HCT116 (cell line): ENCODE measurements around the gene HELZ2. TPM values are rescaled to one million over a fixed set of nuclear protein-coding genes. Genes with fewer than 3 reads are reported as not detected.

ENCODE experiments used
- ATAC-seq: fragments of 200-7000 bp; cut with Tn5 transposase; 2 replicates; pipeline ENCODE4 v1.9.1; 2020; ENCODE audit warnings: mild to moderate bottlenecking, moderate library complexity
- BruUV-seq: library from RNA; stranded (reverse); fragments of 400-500 nt; replicated peaks from 2 replicates; lab custom pipeline; 2021; lab: Mats Ljungman, UMichigan
- CTCF ChIA-PET: fragments of 300-600 bp; sonication (Branson Sonifier 250); formaldehyde crosslinking; loops from one replicate; lab custom pipeline; 2021; ENCODE audit warnings: antibody characterized with exemption; lab: Charles Lee
- POLR2A ChIA-PET: fragments of 300-600, 350-600 bp; sonication (Branson Sonifier 250); formaldehyde crosslinking; loops from one replicate; lab custom pipeline; 2021; ENCODE audit warnings: antibody characterized with exemption; lab: Charles Lee
- RAD21 ChIA-PET, 2 experiments: fragments of 300-600 bp; sonication (Branson Sonifier 250); formaldehyde crosslinking; loops; one replicate each; lab custom pipeline; 2023; ENCODE audit warnings: low total read pairs in 2 of 2; ENCODE audit not compliant: uncharacterized antibody in 2 of 2, unreplicated experiment in 2 of 2, low non-redundant PET in 1 of 2; lab: Charles Lee
- DNase-seq: peaks from one replicate; pipeline ENCODE4 v3.0.0-alpha.2; 2010; ENCODE audit warnings: low read depth, low spot score
- H2AFZ ChIP-seq: fragments of 200-600 bp; shearing (Covaris generic), sonication (generic); 2 replicates; pipeline ENCODE4 v1.6.1; 2017; ENCODE audit warnings: low read depth, mixed run types, mixed read lengths, antibody characterized with exemption, low read length; ENCODE audit not compliant: poor library complexity, severe bottlenecking
- H3K27ac ChIP-seq: 2 replicates; pipeline ENCODE4 v1.5.1; 2012; ENCODE audit warnings: low read depth, low read length
- H3K27me3 ChIP-seq: fragments of 200-600 bp; sonication (generic); 2 replicates; pipeline ENCODE4 v1.6.1; 2016; ENCODE audit warnings: mixed run types, low read length, mixed read lengths; ENCODE audit not compliant: insufficient read depth
- H3K36me3 ChIP-seq, 2 experiments: fragments of 200-500 bp in 1 of 2; fragments of 200-600 bp in 1 of 2; sonication (Bioruptor generic) in 1 of 2; sonication (generic) in 1 of 2; 2 replicates each; pipeline versions ENCODE4 v1.5.1 to v1.6.1; 2014 to 2016; ENCODE audit warnings: low read length in 2 of 2, inconsistent platforms in 1 of 2, mixed read lengths in 1 of 2, mixed run types in 1 of 2; ENCODE audit not compliant: insufficient read depth in 2 of 2, control insufficient read depth in 1 of 2
- H3K4me1 ChIP-seq, 2 experiments: fragments of 200-600 bp in 1 of 2; sonication (generic) in 1 of 2; 2 replicates each; pipeline versions ENCODE4 v1.5.1 to v1.6.1; 2012 to 2017; ENCODE audit warnings: low read length in 2 of 2, inconsistent platforms in 1 of 2, mild to moderate bottlenecking in 1 of 2, mixed read lengths in 1 of 2, mixed run types in 1 of 2, moderate library complexity in 1 of 2; ENCODE audit not compliant: insufficient read depth in 2 of 2, control insufficient read depth in 1 of 2
- H3K4me2 ChIP-seq: fragments of 200-600 bp; sonication (generic); 2 replicates; pipeline ENCODE4 v1.6.1; 2017; ENCODE audit warnings: mixed run types, low read length, mixed read lengths
- H3K4me3 ChIP-seq, 2 experiments: fragments of 200-600 bp in 1 of 2; sonication (generic) in 1 of 2; replicated peaks in 1 of 2; 2 replicates each; pipeline ENCODE4 v1.5.1; 2011 to 2016; ENCODE audit warnings: low read length in 2 of 2, control low read depth in 1 of 2, low read depth in 1 of 2, mild to moderate bottlenecking in 1 of 2, mixed read lengths in 1 of 2, mixed run types in 1 of 2
- H3K79me2 ChIP-seq: fragments of 200-600 bp; sonication (generic); 2 replicates; pipeline ENCODE4 v1.6.1; 2017; ENCODE audit warnings: mild to moderate bottlenecking, mixed run types, low read length, moderate library complexity, mixed read lengths; ENCODE audit not compliant: insufficient read depth
- H3K9ac ChIP-seq: fragments of 200-600 bp; sonication (generic); 2 replicates; pipeline ENCODE4 v1.6.1; 2016; ENCODE audit warnings: low read length, mixed read lengths
- H3K9me2 ChIP-seq: fragments of 200-600 bp; sonication (generic), shearing (Covaris generic); 2 replicates; pipeline ENCODE4 v1.6.1; 2017; ENCODE audit warnings: mixed run types, mild to moderate bottlenecking, moderate library complexity; ENCODE audit not compliant: insufficient read depth
- H3K9me3 ChIP-seq, 2 experiments: fragments of 200-500 bp in 1 of 2; fragments of 200-600 bp in 1 of 2; sonication (Bioruptor generic) in 1 of 2; sonication (generic) in 1 of 2; 2 replicates each; pipeline ENCODE4 v1.6.1; 2014 to 2017; ENCODE audit warnings: low read length in 2 of 2, mixed read lengths in 2 of 2, inconsistent platforms in 1 of 2, low read depth in 1 of 2, mild to moderate bottlenecking in 1 of 2, mixed run types in 1 of 2, moderate library complexity in 1 of 2; ENCODE audit not compliant: control insufficient read depth in 1 of 2, insufficient read depth in 1 of 2
- H4K20me1 ChIP-seq: fragments of 200-600 bp; sonication (generic), shearing (Covaris generic); 2 replicates; pipeline ENCODE4 v1.6.1; 2017; ENCODE audit warnings: mixed run types, mild to moderate bottlenecking, moderate library complexity; ENCODE audit not compliant: insufficient read depth
- CBX3 ChIP-seq: IDR thresholded peaks from 2 replicates; pipeline ENCODE4 v1.6.1; 2012; ENCODE audit warnings: low read depth
- CEBPB ChIP-seq: IDR thresholded peaks from 2 replicates; pipeline ENCODE4 v1.6.1; 2012; ENCODE audit warnings: low read depth
- EGR1 ChIP-seq: IDR thresholded peaks from 2 replicates; pipeline ENCODE4 v1.6.1; 2012; ENCODE audit warnings: low read depth
- ELF1 ChIP-seq: IDR thresholded peaks from 2 replicates; pipeline ENCODE4 v1.6.1; 2012; ENCODE audit warnings: low read depth, borderline replicate concordance
- EZH2 ChIP-seq: fragments of 200-600 bp; sonication (generic); IDR thresholded peaks from 2 replicates; pipeline ENCODE4 v1.6.1; 2017; ENCODE audit warnings: antibody characterized with exemption, mixed run types
- EZH2phosphoT487 ChIP-seq: fragments of 200-600 bp; IDR thresholded peaks from 2 replicates; pipeline ENCODE4 v1.6.1; 2018; ENCODE audit warnings: antibody characterized with exemption, borderline replicate concordance
- FOSL1 ChIP-seq: IDR thresholded peaks from 2 replicates; pipeline ENCODE4 v1.6.1; 2012; ENCODE audit warnings: low read depth
- JUND ChIP-seq: IDR thresholded peaks from 2 replicates; pipeline ENCODE4 v1.6.1; 2012
- POLR2A ChIP-seq: IDR thresholded peaks from 2 replicates; pipeline ENCODE4 v1.7.0; 2011; ENCODE audit warnings: borderline replicate concordance; ENCODE audit not compliant: insufficient read depth, insufficient read length; ENCODE audit errors: extremely low read depth
- POLR2AphosphoS5 ChIP-seq: IDR thresholded peaks from 2 replicates; pipeline ENCODE4 v1.6.1; 2011; ENCODE audit warnings: mild to moderate bottlenecking, low read depth, low read length, moderate library complexity
- RAD21 ChIP-seq: IDR thresholded peaks from 2 replicates; pipeline ENCODE4 v1.6.1; 2012; ENCODE audit warnings: low read depth, mild to moderate bottlenecking
- REST ChIP-seq: IDR thresholded peaks from 2 replicates; pipeline ENCODE4 v1.6.1; 2012; ENCODE audit warnings: low read depth
- SIN3A ChIP-seq: IDR thresholded peaks from 2 replicates; pipeline ENCODE4 v1.6.1; 2012; ENCODE audit warnings: low read depth
- SP1 ChIP-seq: IDR thresholded peaks from 2 replicates; pipeline ENCODE4 v1.6.1; 2012; ENCODE audit warnings: low read depth
- TCF7L2 ChIP-seq: IDR thresholded peaks from 2 replicates; pipeline ENCODE4 v1.7.0; 2011; ENCODE audit warnings: borderline replicate concordance, inconsistent platforms; ENCODE audit not compliant: insufficient read depth, insufficient read length; ENCODE audit errors: extremely low read depth
- YY1 ChIP-seq: IDR thresholded peaks from 2 replicates; pipeline ENCODE4 v1.6.1; 2011; ENCODE audit warnings: low read length, low read depth, moderate library complexity, mild to moderate bottlenecking; ENCODE audit not compliant: insufficient replicate concordance; ENCODE audit errors: extremely low read depth
- ZFX ChIP-seq: fragments of 450-650 bp; IDR thresholded peaks from 2 replicates; pipeline ENCODE4 v1.6.1; 2017
- ZNF274 ChIP-seq: fragments of 200-500 bp; sonication (Bioruptor generic); IDR thresholded peaks from 2 replicates; pipeline ENCODE4 v1.6.1; 2014; ENCODE audit warnings: mild to moderate bottlenecking, low read depth, low read length, inconsistent platforms
- intact Hi-C: fragments of 100-400 bp; cut with micrococcal nuclease; formaldehyde crosslinking; loops from 2 replicates; pipeline ENCODE4 v1.10.0; 2022
- total RNA-seq: library from RNA; stranded (reverse); gene quantifications from one replicate; pipeline ENCODE4 v1.2.1, GENCODE V29; 2021; ENCODE audit not compliant: unreplicated experiment
- TF ChIP-seq, protein P1 (sequence below): IDR thresholded peaks from 2 replicates; pipeline ENCODE4 v1.6.1; 2012
- TF ChIP-seq, protein P2 (sequence below): IDR thresholded peaks from 2 replicates; pipeline ENCODE4 v1.6.1; 2012

The HELZ2 gene
- total RNA-seq, 1 experiment from 2014 or later, result 44.0 TPM

GRCh38 chr20:63555661-63556381 lies 18.2 kb downstream of the HELZ2 start:
- H3K9me2 ChIP-seq, result no peaks in the 10 kb centered on the region
- no peak overlapping the region for H3K27ac ChIP-seq
- no peaks in the 10 kb centered on the region for H4K20me1 ChIP-seq
- CTCF ChIA-PET, result no interaction called here
- TF ChIP-seq JUND (no peak), EZH2 (no peak), POLR2AphosphoS5 (no peak), ZFX (no peak), EGR1 (no peak), RAD21 (no peak), CBX3 (no peak), ELF1 (no peak), ZNF274 (no peak), EZH2phosphoT487 (no peak), POLR2A (no peak), YY1 (no peak), TCF7L2 (no peak), REST (no peak), SIN3A (no peak), CEBPB (no peak), FOSL1 (no peak), SP1 (no peak)
- TF ChIP-seq, protein P1, sequence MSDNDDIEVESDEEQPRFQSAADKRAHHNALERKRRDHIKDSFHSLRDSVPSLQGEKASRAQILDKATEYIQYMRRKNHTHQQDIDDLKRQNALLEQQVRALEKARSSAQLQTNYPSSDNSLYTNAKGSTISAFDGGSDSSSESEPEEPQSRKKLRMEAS, result no peak
- TF ChIP-seq, protein P2, sequence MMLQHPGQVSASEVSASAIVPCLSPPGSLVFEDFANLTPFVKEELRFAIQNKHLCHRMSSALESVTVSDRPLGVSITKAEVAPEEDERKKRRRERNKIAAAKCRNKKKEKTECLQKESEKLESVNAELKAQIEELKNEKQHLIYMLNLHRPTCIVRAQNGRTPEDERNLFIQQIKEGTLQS, result no peak
- no peak overlapping the region for H3K4me2 ChIP-seq
- H3K79me2 ChIP-seq, result no peaks in the 10 kb centered on the region
- H3K4me3 ChIP-seq, result no peak overlapping the region
- intact Hi-C loops, result no loop called here
- H3K9me3 ChIP-seq, result no peaks in the 10 kb centered on the region
- POLR2A ChIA-PET, result no interaction called here
- no TSS peak for BruUV-seq
- ATAC-seq, result no peak
- no peak overlapping the region for H2AFZ ChIP-seq
- no peaks in the 10 kb centered on the region; a peak in 3 of 4 replicates for H3K36me3 ChIP-seq
- RAD21 ChIA-PET, result interaction anchor here in 1 of 2 experiments (0.7 kb wide), 1 partner anchor 86 kb away, joined by 3 read pairs; no protein-coding TSS in a partner anchor
- no peak overlapping the region for H3K9ac ChIP-seq
- H3K27me3 ChIP-seq, result no peaks in the 10 kb centered on the region
- DNase-seq, result no peak
- H3K4me1 ChIP-seq, result peaks cover 12 to 20% of the 10 kb centered on the region in 2 experiments
